ENCODE measurements around the gene METAP1. TPM values are rescaled to one million over a fixed set of nuclear protein-coding genes. Genes with fewer than 3 reads are reported as not detected.
"Not testable (repeated sequence)": the region's sequence is repeated elsewhere in the genome, so short reads cannot be mapped to it uniquely, and the experiment has no call there.

The METAP1 gene
- total and polyA plus RNA-seq, 3 donors from 2014 or later = 80.5 to 117 (median 107) TPM

- intact Hi-C loops (cut with DNase I; ENCODE audit: low total_unique reads) = no loop called here
- DNase-seq = no peak
- TF ChIP-seq CTCF (IDR thresholded peaks at IDR 0.05) (no peak), POLR2A (IDR thresholded peaks at IDR 0.05) (no peak)
- no peak overlapping the region for H3K27ac ChIP-seq
- H3K27me3 ChIP-seq = no peaks in the 10 kb centered on the region
- no peaks in the 10 kb centered on the region for H3K4me1 ChIP-seq
- H3K36me3 ChIP-seq (ENCODE audit: low read depth, missing control alignments) = no peaks in the 10 kb centered on the region
- no peaks in the 10 kb centered on the region for H3K9me3 ChIP-seq
- no peak overlapping the region for H3K4me3 ChIP-seq
Measured at GRCh38 chr4:99103166-99103565, 107.6 kb downstream of the METAP1 start.

- 68 to 87% methylated on average over 1 of the region's 1 CpG for WGBS, 2 donors
- no peak for TF ChIP-seq POLR2A (IDR thresholded peaks at IDR 0.05)
- TF ChIP-seq CTCF (IDR thresholded peaks at IDR 0.05) = no peak
- H3K27ac ChIP-seq = no peak overlapping the region
Measured at GRCh38 chr4:99104153-99104552, 108.6 kb downstream of the METAP1 start.

GRCh38 chr4:99109286-99109685 lies 113.8 kb downstream of the METAP1 start:
- H3K9me3 ChIP-seq; H3K4me1 ChIP-seq; H3K27ac ChIP-seq; H3K36me3 ChIP-seq (ENCODE audit: low read depth, missing control alignments); H3K27me3 ChIP-seq; H3K4me3 ChIP-seq; DNase-seq; intact Hi-C loops (cut with DNase I; ENCODE audit: low total_unique reads): not testable (repeated sequence)
- 88 to 91% methylated on average over 12 of the region's 12 CpGs for WGBS, 2 donors

More at GRCh38 chr4:99104153-99104552, 108.6 kb downstream of the METAP1 start:
- H3K9me3 ChIP-seq = no peaks in the 10 kb centered on the region
- no peak for DNase-seq
- H3K27me3 ChIP-seq = no peaks in the 10 kb centered on the region
- no peak overlapping the region for H3K4me3 ChIP-seq
- no peaks in the 10 kb centered on the region for H3K36me3 ChIP-seq (ENCODE audit: low read depth, missing control alignments)
- intact Hi-C loops (cut with DNase I; ENCODE audit: low total_unique reads) = no loop called here
- no peaks in the 10 kb centered on the region for H3K4me1 ChIP-seq

Small RNAs within 50 kb of the gene (microRNA-seq; reads per million reads assigned to microRNA genes)
- 0 reads per million in 2 donors for gene MIR3684 (ENCODE audit: borderline number of aligned reads in 2 of 2, borderline replicate concordance in 1 of 2)

Small RNAs within 50 kb of the gene (small RNA-seq; reads per million reads assigned to genes)
- gene MIR3684 (0 reads per million in 2 donors), gene RNU7-149P (0 reads per million in 2 donors)

Other genes with a start within 250 kb of the METAP1 start
- gene EIF4E, start 66.6 kb upstream of the METAP1 start, total RNA-seq = 100 to 1,000 TPM in 1 of 2 donors, 10 to 100 TPM in 1; 97.3 to 155 TPM
- gene EIF4E, start 66.6 kb upstream of the METAP1 start, polyA plus RNA-seq (ENCODE audit: insufficient read depth, low read depth, low replicate concordance) = 127 TPM
- 100 to 1,000 TPM; 111 to 122 TPM for gene ADH5, start 93.1 kb downstream of the METAP1 start, total RNA-seq
- 119 TPM for gene ADH5, start 93.1 kb downstream of the METAP1 start, polyA plus RNA-seq (ENCODE audit: insufficient read depth, low read depth, low replicate concordance)
- not detected for gene ADH4, start 148.6 kb downstream of the METAP1 start, total RNA-seq
- 0.86 TPM for gene ADH4, start 148.6 kb downstream of the METAP1 start, polyA plus RNA-seq (ENCODE audit: insufficient read depth, low read depth, low replicate concordance)
- under 1 TPM; 0.16 to 0.62 TPM for gene ADH6, start 223.5 kb downstream of the METAP1 start, total RNA-seq
- 0.42 TPM for gene ADH6, start 223.5 kb downstream of the METAP1 start, polyA plus RNA-seq (ENCODE audit: insufficient read depth, low read depth, low replicate concordance)